SK-N-SH treated with all-trans-retinoic acid at 6 μM for 48 hours (cell line): ENCODE results near the gene HES6.

ENCODE experiments used
- ARNTL ChIP-seq: fragments of 450-650 bp; formaldehyde crosslinking; IDR thresholded peaks from 2 replicates; pipeline ENCODE4 v1.5.0; 2020; ENCODE audit warnings: low read depth, mild to moderate bottlenecking, moderate library complexity, borderline replicate concordance
- BACH2 ChIP-seq: fragments of 250-450 bp; sonication (Bioruptor Pico); IDR thresholded peaks from 2 replicates; pipeline ENCODE4 v1.9.0; 2021; ENCODE audit warnings: mild to moderate bottlenecking, borderline replicate concordance
- CREB5 ChIP-seq: fragments of 250-450 bp; sonication (Bioruptor Pico); IDR thresholded peaks from 2 replicates; pipeline ENCODE4 v1.5.1; 2020; ENCODE audit warnings: low read depth, mild to moderate bottlenecking, moderate library complexity
- CSDC2 ChIP-seq: fragments of 250-450 bp; sonication (Bioruptor Pico); IDR thresholded peaks from 2 replicates; pipeline ENCODE4 v1.5.0; 2020; ENCODE audit warnings: mild to moderate bottlenecking, moderate library complexity
- CSRNP3 ChIP-seq: fragments of 250-450 bp; sonication (Bioruptor Pico); IDR thresholded peaks from 2 replicates; pipeline ENCODE4 v1.5.1; 2021; ENCODE audit warnings: mild to moderate bottlenecking, moderate library complexity
- ESRRG ChIP-seq: fragments of 250-450 bp; sonication (Bioruptor Pico); IDR thresholded peaks from 2 replicates; pipeline ENCODE4 v1.6.1; 2021; ENCODE audit warnings: mild to moderate bottlenecking
- GLIS3 ChIP-seq: fragments of 250-450 bp; sonication (Bioruptor Pico); IDR thresholded peaks from 2 replicates; pipeline ENCODE4 v1.5.0; 2020; ENCODE audit warnings: mild to moderate bottlenecking, moderate library complexity
- PATZ1 ChIP-seq: fragments of 250-450 bp; sonication (Bioruptor Pico); IDR thresholded peaks from 2 replicates; pipeline ENCODE4 v1.8.0; 2020; ENCODE audit warnings: mild to moderate bottlenecking, moderate library complexity, borderline replicate concordance
- PPARA ChIP-seq: fragments of 250-450 bp; sonication (Bioruptor Pico); IDR thresholded peaks from 2 replicates; pipeline ENCODE4 v1.5.0; 2020; ENCODE audit warnings: mild to moderate bottlenecking, borderline replicate concordance
- ZFP3 ChIP-seq: fragments of 250-450 bp; sonication (Bioruptor Pico); IDR thresholded peaks from 2 replicates; pipeline ENCODE4 v1.5.0; 2020; ENCODE audit warnings: mild to moderate bottlenecking, moderate library complexity
- ZFP30 ChIP-seq: fragments of 450-650 bp; formaldehyde crosslinking; IDR thresholded peaks from 2 replicates; pipeline ENCODE4 v1.5.0; 2022; ENCODE audit warnings: mild to moderate bottlenecking, moderate library complexity
- ZNF565 ChIP-seq: fragments of 450-650 bp; formaldehyde crosslinking; conservative IDR thresholded peaks from 2 replicates; pipeline ENCODE4 v1.5.0; 2020; ENCODE audit warnings: low read depth, mild to moderate bottlenecking, moderate library complexity
- ZNF8 ChIP-seq: fragments of 450-650 bp; formaldehyde crosslinking; IDR thresholded peaks from 2 replicates; pipeline ENCODE4 v1.5.0; 2020; ENCODE audit warnings: mild to moderate bottlenecking, moderate library complexity
- TF ChIP-seq, protein P1 (sequence below): fragments of 250-450 bp; sonication (Bioruptor Pico); IDR thresholded peaks from 2 replicates; pipeline ENCODE4 v1.8.0; 2021; ENCODE audit warnings: low read depth, mild to moderate bottlenecking, moderate library complexity, borderline replicate concordance

- TF ChIP-seq ZFP30 (CRISPR knock-in tag), result no peak
- TF ChIP-seq, protein P1, sequence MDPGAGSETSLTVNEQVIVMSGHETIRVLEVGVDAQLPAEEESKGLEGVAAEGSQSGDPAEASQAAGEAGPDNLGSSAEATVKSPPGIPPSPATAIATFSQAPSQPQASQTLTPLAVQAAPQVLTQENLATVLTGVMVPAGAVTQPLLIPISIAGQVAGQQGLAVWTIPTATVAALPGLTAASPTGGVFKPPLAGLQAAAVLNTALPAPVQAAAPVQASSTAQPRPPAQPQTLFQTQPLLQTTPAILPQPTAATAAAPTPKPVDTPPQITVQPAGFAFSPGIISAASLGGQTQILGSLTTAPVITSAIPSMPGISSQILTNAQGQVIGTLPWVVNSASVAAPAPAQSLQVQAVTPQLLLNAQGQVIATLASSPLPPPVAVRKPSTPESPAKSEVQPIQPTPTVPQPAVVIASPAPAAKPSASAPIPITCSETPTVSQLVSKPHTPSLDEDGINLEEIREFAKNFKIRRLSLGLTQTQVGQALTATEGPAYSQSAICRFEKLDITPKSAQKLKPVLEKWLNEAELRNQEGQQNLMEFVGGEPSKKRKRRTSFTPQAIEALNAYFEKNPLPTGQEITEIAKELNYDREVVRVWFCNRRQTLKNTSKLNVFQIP (CRISPR knock-in tag), result no peak
- no peak for TF ChIP-seq ZFP3 (CRISPR knock-in tag)
- no peak for TF ChIP-seq ARNTL (CRISPR knock-in tag)
- no peak for TF ChIP-seq PATZ1 (CRISPR knock-in tag)
- TF ChIP-seq CSRNP3 (CRISPR knock-in tag), result no peak
- no peak for TF ChIP-seq ZNF565
- TF ChIP-seq GLIS3 (CRISPR knock-in tag), result no peak
- TF ChIP-seq ZNF8 (CRISPR knock-in tag), result no peak
- TF ChIP-seq CSDC2 (CRISPR knock-in tag), result no peak
- TF ChIP-seq CREB5, result no peak
- no peak for TF ChIP-seq BACH2 (CRISPR knock-in tag)
- TF ChIP-seq PPARA (CRISPR knock-in tag), result no peak
- no peak for TF ChIP-seq ESRRG (CRISPR knock-in tag)
Observed at GRCh38 chr2:238285653-238286082, 45.8 kb upstream of the HES6 start.
